22Rv1 (cell line): ENCODE data around the gene SLC46A3.

Experiments used
- CTCF ChIP-seq: fragments of 450-650 bp; IDR thresholded peaks from 2 replicates; pipeline ENCODE4 v1.5.1; 2017; ENCODE audit warnings: mild to moderate bottlenecking
- ZFX ChIP-seq: fragments of 450-650 bp; IDR thresholded peaks from 2 replicates; pipeline ENCODE4 v1.6.1; 2017; ENCODE audit warnings: antibody characterized with exemption, borderline replicate concordance

- TF ChIP-seq CTCF (no peak), ZFX (no peak)
These were observed 13.2 kb downstream of the SLC46A3 start for GRCh38 chr13:28705461-28706083.
